ENCODE results near the gene BLOC1S1.
A peak's percentile ranks its signal among the peaks of the same experiment; 100 is the strongest.

BLOC1S1 gene

GRCh38 chr12:55715833-55716581 lies at the start of gene BLOC1S1:
TSS of gene BLOC1S1 (plus strand) at chr12:55716046. CDS start at chr12:55716052, 6 bp downstream.
- peak; percentile 86 for DNase-seq (ENCODE audit: low read depth, low spot score)

GRCh38 chr12:55666508-55666907 lies 49.3 kb upstream of the BLOC1S1 start:
- no peak for DNase-seq (ENCODE audit: low read depth, low spot score)

- DNase-seq (ENCODE audit: low read depth, low spot score): no peak
These were observed 45.6 kb upstream of the BLOC1S1 start for GRCh38 chr12:55670276-55670675.

- DNase-seq (ENCODE audit: low read depth, low spot score): no peak
These were observed 44.1 kb upstream of the BLOC1S1 start for GRCh38 chr12:55671746-55672145.

- DNase-seq (ENCODE audit: low read depth, low spot score): no peak
These were observed 42.2 kb upstream of the BLOC1S1 start for GRCh38 chr12:55673638-55674037.

GRCh38 chr12:55675666-55676065 lies 40.2 kb upstream of the BLOC1S1 start:
- DNase-seq (ENCODE audit: low read depth, low spot score): no peak

DNA sequence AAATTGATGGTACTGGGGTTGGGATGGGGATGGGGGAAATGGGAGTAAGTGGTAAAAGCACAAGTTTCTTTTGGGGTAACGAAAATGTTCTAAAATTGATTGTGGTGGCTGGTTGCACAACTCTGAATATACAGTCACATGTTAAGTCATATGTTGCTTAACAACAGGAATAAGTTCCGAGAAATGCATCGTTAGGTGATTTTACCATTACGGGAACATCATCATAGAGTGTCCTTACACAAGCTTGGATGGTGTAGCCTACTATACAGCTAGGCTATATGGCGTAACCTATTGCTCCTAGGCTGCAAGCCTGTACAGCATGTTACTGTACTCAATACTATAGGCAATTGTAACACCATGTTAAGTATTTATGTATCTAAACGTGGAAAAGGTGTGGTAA lies 39.1 kb upstream of the BLOC1S1 start:
- DNase-seq (ENCODE audit: low read depth, low spot score): no peak

DNA sequence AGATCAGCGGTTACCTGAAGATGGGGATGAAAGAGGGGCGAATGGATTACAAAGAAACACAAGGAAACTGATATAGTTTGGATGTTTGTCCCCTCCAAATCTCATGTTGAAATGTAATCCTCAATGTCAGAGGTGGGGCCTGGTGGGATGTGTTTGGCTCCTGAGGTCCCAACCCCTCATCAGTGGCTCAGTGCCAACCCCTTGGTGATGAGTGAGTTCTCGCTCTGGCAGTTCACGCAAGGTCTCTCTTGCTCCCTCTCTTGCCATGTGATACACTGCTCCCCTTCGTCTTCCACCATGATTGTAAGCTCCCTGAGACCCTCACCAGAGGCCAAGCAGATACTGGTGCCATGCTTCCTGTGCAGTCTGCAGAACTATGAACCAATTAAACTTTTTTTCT lies 36.2 kb upstream of the BLOC1S1 start:
- DNase-seq (ENCODE audit: low read depth, low spot score): no peak

DNA sequence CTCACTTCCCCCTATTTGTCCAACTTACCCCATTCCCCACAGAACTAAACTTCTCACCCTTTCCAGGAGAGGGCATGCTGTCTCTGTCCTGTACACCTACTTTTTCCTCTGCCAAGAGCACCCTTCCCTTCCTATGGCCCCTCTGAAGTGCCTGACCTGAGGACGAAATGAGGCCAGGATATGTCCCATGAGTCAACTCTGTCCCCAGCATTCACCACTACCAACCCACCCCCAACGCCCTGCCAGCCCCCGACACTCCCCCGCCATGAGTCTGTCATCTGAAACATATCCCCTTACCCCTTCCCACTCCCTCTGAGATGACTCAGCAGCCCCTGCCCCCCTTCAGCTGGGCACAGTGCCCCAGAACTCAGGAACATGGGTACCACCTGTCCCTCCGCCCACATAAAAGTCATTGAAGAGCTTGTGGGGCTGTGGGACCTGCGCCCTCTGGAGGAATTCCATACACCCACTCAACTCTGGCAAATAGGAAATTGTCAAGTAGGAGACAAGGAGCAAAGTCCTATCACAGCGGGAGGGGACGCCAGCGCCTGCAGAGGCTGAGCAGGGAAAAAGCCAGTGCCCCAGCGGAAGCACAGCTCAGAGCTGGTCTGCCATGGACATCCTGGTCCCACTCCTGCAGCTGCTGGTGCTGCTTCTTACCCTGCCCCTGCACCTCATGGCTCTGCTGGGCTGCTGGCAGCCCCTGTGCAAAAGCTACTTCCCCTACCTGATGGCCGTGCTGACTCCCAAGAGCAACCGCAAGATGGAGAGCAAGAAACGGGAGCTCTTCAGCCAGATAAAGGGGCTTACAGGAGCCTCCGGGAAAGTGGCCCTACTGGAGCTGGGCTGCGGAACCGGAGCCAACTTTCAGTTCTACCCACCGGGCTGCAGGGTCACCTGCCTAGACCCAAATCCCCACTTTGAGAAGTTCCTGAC lies 34.4 kb upstream of the BLOC1S1 start:
- DNase-seq (ENCODE audit: low read depth, low spot score): no peak

- no peak for DNase-seq (ENCODE audit: low read depth, low spot score)
These were observed 33.6 kb upstream of the BLOC1S1 start for GRCh38 chr12:55682087-55682796.

GRCh38 chr12:55683676-55684075 lies 32.2 kb upstream of the BLOC1S1 start:
- no peak for DNase-seq (ENCODE audit: low read depth, low spot score)

DNA sequence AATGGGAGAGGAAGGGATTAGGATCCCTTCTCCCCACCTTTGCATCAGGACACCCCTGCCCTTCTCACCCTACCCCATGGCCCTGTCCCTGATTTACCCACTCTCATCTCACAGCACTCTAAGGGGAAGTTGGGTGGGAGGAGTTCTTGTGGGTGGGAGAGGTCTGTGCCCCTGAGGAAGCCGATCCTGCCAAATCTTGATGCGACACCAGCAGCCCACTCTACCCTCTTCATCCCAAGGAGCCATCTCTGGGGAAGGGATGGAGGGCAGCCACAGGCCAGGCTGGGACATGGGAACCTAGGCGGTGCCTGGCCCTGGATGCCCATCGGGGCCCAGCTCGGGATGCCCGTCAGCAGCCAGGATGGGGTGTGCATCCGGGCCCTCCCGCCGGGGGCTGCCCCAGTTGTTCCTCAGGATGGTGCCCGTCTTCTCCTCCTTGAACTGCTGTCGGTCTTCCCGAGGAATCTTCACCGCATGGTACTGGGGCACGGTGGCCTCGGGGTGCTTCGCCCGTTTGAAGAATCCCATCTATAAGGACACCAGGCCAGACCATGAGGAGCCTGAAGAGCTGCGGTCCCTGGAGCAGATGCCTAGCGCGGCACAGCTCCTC lies 31.0 kb upstream of the BLOC1S1 start:
- DNase-seq (ENCODE audit: low read depth, low spot score): no peak

- no peak for DNase-seq (ENCODE audit: low read depth, low spot score)
These were observed 30.2 kb upstream of the BLOC1S1 start for GRCh38 chr12:55685671-55686070.

GRCh38 chr12:55686366-55687010 lies 29.4 kb upstream of the BLOC1S1 start:
- no peak for DNase-seq (ENCODE audit: low read depth, low spot score)

DNA sequence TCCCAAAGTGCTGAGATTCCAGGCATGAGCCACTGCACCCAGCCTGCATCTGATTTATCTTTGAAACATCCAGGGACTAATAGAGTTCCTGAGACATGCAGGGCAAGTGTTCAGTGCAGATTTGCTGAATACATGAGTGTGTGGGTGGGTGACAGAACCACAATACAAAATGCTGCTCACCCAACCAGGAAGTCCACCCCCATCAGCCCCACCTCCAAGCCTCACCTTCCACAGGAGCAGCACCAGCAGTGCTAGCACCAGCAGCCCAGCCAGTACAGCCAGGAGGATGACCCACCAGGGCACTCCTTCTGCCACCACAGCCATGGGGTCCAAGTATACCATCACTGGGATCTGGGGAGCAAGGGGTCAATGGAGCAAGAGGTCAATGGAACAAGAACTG lies 28.1 kb upstream of the BLOC1S1 start:
- DNase-seq (ENCODE audit: low read depth, low spot score): peak; percentile 12

- no peak for DNase-seq (ENCODE audit: low read depth, low spot score)
These were observed 26.9 kb upstream of the BLOC1S1 start for GRCh38 chr12:55688716-55689655.

DNA sequence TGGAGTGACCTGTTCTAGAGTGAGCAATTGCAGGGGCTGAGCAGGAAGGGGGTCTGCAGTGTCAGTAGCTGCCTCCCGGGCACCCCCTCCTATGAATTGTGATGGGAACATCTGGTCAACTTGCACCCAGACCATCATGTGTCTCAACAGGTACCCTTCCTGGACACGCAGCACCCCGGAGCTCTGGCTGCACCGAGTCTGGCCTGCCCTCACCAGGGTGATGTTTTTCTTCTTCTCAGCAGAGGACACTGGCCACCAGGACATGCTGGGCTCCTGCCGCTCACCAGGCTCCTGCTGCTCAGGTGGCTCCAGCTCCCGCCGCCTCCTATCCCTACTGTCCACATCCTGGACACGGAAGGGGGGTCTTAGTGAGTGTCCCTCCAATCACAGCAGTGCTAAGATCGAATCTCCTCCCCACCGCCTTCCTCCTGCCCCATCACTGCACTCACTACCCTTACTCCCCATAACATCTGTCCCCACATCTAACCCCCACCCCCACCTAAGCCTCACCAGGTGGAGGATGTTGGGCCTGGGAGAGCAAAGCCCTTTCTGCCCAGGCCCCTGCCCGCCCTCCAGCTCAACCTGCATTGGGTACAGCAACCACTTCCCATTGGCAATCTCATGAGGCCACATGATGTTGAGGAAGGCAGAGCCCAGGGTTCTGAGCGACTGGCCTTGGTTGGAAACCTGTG lies 23.1 kb upstream of the BLOC1S1 start:
- DNase-seq (ENCODE audit: low read depth, low spot score): no peak

DNA sequence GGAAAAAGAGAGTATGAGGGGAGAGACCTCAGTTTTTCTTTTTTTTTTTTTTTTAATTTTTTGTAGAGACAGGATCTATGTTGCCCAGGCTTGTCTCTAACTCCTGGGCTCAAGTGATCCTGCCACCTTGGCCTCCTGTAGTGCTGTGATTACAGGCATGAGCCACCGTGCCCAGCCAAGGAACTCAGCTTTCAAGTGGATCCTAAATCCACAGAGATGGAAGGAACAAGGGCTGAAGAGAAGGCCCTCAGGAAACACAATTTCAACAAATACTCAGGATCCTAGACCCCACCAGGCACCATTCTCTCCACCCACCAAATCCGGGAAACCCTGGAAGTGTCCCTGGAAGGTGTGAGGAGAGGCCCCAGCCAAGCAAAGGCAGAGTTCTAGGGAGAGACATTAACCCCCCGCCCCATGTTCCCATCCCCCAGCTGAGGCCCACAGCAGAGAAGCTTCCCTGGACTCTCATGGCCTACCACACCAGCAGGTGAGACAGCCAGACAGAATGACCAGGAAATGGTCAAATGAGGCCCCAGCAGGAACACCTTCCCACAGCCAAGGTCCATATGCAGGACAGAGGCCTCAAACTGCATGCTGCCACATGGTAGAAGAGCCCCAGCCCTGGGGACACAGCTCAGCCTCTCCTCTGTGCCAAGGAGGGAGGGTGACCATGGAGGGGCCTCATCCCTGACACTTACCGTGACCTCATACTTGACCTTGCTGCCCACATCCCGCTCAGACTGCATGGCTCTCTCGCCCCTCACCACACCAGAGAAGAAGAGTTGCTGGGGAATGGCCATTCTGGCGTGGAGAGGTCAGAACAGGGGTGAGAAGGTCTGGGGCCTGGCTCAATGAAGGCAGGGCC lies 22.3 kb upstream of the BLOC1S1 start:
- no peak for DNase-seq (ENCODE audit: low read depth, low spot score)

- DNase-seq (ENCODE audit: low read depth, low spot score): no peak
These were observed 21.7 kb upstream of the BLOC1S1 start for GRCh38 chr12:55694188-55694515.

Measured in activated naive CD8-positive, alpha-beta T cell treated with anti-CD3 and anti-CD28 coated beads, Interleukin-2, amount 50 U/mL, for 16 hours (primary cell).